GM19240 (cell line): ENCODE results near the gene CACNG1.

Experiments used
- DNase-seq: peaks from one replicate; pipeline ENCODE4 v3.0.0; 2011; ENCODE audit warnings: low spot score; ENCODE audit not compliant: insufficient read length

The CACNG1 gene

GRCh38 chr17:67051155-67051538, 6.8 kb downstream of the CACNG1 start:
- DNase-seq, result no peak

GRCh38 chr17:67051837-67052236, 7.5 kb downstream of the CACNG1 start:
- DNase-seq, result peak; percentile 37

- no peak for DNase-seq
Measured at GRCh38 chr17:67052720-67053437, 8.5 kb downstream of the CACNG1 start.

GRCh38 chr17:67053438-67054000, 9.2 kb downstream of the CACNG1 start:
- no peak for DNase-seq

GRCh38 chr17:67054011-67054591, 9.7 kb downstream of the CACNG1 start:
- DNase-seq, result no peak

- DNase-seq, result no peak
Measured at GRCh38 chr17:67054608-67055007, 10.3 kb downstream of the CACNG1 start.

GRCh38 chr17:67055041-67055443, 10.7 kb downstream of the CACNG1 start:
- DNase-seq, result no peak

- DNase-seq, result no peak
Measured at GRCh38 chr17:67055811-67056745, 11.7 kb downstream of the CACNG1 start.

GRCh38 chr17:67056746-67057490, 12.6 kb downstream of the CACNG1 start:
- DNase-seq, result no peak

- no peak for DNase-seq
Measured at GRCh38 chr17:67058036-67058435, 13.7 kb downstream of the CACNG1 start.

- DNase-seq, result no peak
Measured at GRCh38 chr17:67059372-67059771, 15.0 kb downstream of the CACNG1 start.

GRCh38 chr17:67063141-67063540, 18.8 kb downstream of the CACNG1 start:
- DNase-seq, result no peak

- no peak for DNase-seq
Measured at GRCh38 chr17:67066717-67067116, 22.4 kb downstream of the CACNG1 start.

GRCh38 chr17:67067571-67068482, 23.5 kb downstream of the CACNG1 start:
- no peak for DNase-seq

- no peak for DNase-seq
Measured at GRCh38 chr17:67068999-67069398, 24.6 kb downstream of the CACNG1 start.

GRCh38 chr17:67069603-67070136, 25.3 kb downstream of the CACNG1 start:
- DNase-seq, result no peak

- no peak for DNase-seq
Measured at GRCh38 chr17:67071595-67071994, 27.2 kb downstream of the CACNG1 start.

- no peak for DNase-seq
Measured at GRCh38 chr17:67072885-67073284, 28.5 kb downstream of the CACNG1 start.

- DNase-seq, result no peak
Measured at GRCh38 chr17:67074781-67075180, 30.4 kb downstream of the CACNG1 start.

- no peak for DNase-seq
Measured at GRCh38 chr17:67076290-67076689, 31.9 kb downstream of the CACNG1 start.
